ENCODE data around the gene RANBP3L. TPM values are rescaled to one million over a fixed set of nuclear protein-coding genes. Genes with fewer than 3 reads are reported as not detected.

The RANBP3L gene
- total RNA-seq, 1 donor from 2014 or later, result not detected

DNA sequence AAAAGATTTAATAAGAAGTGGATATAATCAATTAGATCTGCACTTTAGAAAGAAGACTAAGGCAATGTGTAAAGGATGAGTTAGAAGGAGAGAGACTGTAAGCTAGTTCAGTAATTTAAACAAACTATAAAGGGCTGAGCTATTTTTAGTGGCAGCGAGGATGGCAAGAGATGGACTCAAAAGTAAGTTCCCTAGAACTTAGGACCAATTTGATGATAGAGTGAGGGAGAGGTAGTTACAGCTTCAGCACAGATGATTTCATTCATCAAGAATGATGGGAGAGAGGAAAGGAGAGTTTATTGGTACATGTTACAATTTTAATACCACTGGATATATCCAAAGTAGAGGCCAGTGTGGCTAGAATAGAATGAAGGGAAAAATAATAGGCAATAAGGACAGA is 79.1 kb downstream of the RANBP3L start:
- no peak overlapping the region for H3K27ac ChIP-seq (ENCODE audit: low read depth, low read length)
- DNase-seq (ENCODE audit: low read depth) (no peak), FAIRE-seq (no peak)
- H3K4me3 ChIP-seq (ENCODE audit: insufficient read depth, low read depth, low read length), result no peak overlapping the region
- no peaks in the 10 kb centered on the region for H3K4me1 ChIP-seq (ENCODE audit: insufficient read depth, low read length)
- no peak overlapping the region for H3K4me2 ChIP-seq (ENCODE audit: low read length)
- no peak for TF ChIP-seq EZH2 (IDR thresholded peaks at IDR 0.05; ENCODE audit: insufficient read depth, low read length)
- TF ChIP-seq, protein P1, sequence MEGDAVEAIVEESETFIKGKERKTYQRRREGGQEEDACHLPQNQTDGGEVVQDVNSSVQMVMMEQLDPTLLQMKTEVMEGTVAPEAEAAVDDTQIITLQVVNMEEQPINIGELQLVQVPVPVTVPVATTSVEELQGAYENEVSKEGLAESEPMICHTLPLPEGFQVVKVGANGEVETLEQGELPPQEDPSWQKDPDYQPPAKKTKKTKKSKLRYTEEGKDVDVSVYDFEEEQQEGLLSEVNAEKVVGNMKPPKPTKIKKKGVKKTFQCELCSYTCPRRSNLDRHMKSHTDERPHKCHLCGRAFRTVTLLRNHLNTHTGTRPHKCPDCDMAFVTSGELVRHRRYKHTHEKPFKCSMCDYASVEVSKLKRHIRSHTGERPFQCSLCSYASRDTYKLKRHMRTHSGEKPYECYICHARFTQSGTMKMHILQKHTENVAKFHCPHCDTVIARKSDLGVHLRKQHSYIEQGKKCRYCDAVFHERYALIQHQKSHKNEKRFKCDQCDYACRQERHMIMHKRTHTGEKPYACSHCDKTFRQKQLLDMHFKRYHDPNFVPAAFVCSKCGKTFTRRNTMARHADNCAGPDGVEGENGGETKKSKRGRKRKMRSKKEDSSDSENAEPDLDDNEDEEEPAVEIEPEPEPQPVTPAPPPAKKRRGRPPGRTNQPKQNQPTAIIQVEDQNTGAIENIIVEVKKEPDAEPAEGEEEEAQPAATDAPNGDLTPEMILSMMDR (IDR thresholded peaks at IDR 0.05; ENCODE audit: insufficient read depth, low read depth, low read length), result no peak
- no peaks in the 10 kb centered on the region for H3K9me3 ChIP-seq (ENCODE audit: insufficient read depth, low read depth, low read length)
- no peaks in the 10 kb centered on the region for H4K20me1 ChIP-seq (ENCODE audit: insufficient read depth, low read length)
- H3K4me1 Mint-ChIP-seq (ENCODE audit: low read depth, unreplicated experiment), result no peaks in the 10 kb centered on the region
- H3K36me3 ChIP-seq (ENCODE audit: insufficient read depth, low read length), result peaks cover 5% of the 10 kb centered on the region
- peaks cover 2% of the 10 kb centered on the region for H3K36me3 Mint-ChIP-seq (ENCODE audit: low read depth, unreplicated experiment)
- H3K9me3 Mint-ChIP-seq (ENCODE audit: unreplicated experiment), result no peaks in the 10 kb centered on the region
- H2AFZ ChIP-seq (ENCODE audit: low read depth, low read length), result no peak overlapping the region
- H3K4me3 Mint-ChIP-seq (ENCODE audit: unreplicated experiment), result no peak overlapping the region
- H3K79me2 ChIP-seq (ENCODE audit: insufficient read depth, low read length), result no peaks in the 10 kb centered on the region
- no peak overlapping the region for H3K27ac Mint-ChIP-seq (ENCODE audit: unreplicated experiment)
- no peaks in the 10 kb centered on the region for H3K27me3 ChIP-seq (ENCODE audit: insufficient read depth, low read length)
- H3K9ac ChIP-seq (ENCODE audit: low read length), result no peak overlapping the region
- no peaks in the 10 kb centered on the region for H3K27me3 Mint-ChIP-seq (ENCODE audit: low read depth, unreplicated experiment)

DNA sequence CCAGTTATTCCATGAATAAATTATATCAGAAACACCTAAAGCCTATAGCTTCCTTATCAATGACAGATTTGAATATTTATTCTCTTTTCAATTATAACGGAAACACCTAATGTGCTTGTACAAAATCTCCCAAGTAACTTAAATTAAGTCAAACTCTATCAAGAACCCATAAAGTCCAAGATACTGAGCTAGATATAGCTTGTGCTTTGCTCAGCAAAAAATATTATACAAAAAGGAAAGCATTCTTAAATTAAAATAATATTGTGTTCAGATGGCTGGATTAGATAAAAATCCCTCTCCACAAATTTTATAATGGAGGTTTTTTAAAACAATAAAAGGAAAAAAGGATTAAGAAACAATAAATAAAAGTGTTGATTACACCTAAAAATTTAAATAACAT is 83.7 kb downstream of the RANBP3L start:
- H3K27me3 ChIP-seq (ENCODE audit: insufficient read depth, low read length), result no peaks in the 10 kb centered on the region
- DNase-seq (ENCODE audit: low read depth) (no peak), FAIRE-seq (no peak)
- no peak overlapping the region for H3K27ac Mint-ChIP-seq (ENCODE audit: unreplicated experiment)
- H4K20me1 ChIP-seq (ENCODE audit: insufficient read depth, low read length), result no peaks in the 10 kb centered on the region
- H3K9ac ChIP-seq (ENCODE audit: low read length), result no peak overlapping the region
- H3K36me3 ChIP-seq (ENCODE audit: insufficient read depth, low read length), result peaks cover 1% of the 10 kb centered on the region
- no peaks in the 10 kb centered on the region for H3K4me1 Mint-ChIP-seq (ENCODE audit: low read depth, unreplicated experiment)
- H3K27ac ChIP-seq (ENCODE audit: low read depth, low read length), result no peak overlapping the region
- H3K9me3 Mint-ChIP-seq (ENCODE audit: unreplicated experiment), result no peaks in the 10 kb centered on the region
- H3K4me3 Mint-ChIP-seq (ENCODE audit: unreplicated experiment), result no peak overlapping the region
- no peak overlapping the region for H3K4me2 ChIP-seq (ENCODE audit: low read length)
- TF ChIP-seq EZH2 (IDR thresholded peaks at IDR 0.05; ENCODE audit: insufficient read depth, low read length), result no peak
- TF ChIP-seq, protein P1 (IDR thresholded peaks at IDR 0.05; ENCODE audit: insufficient read depth, low read depth, low read length), result no peak
- H2AFZ ChIP-seq (ENCODE audit: low read depth, low read length), result no peak overlapping the region
- no peaks in the 10 kb centered on the region for H3K27me3 Mint-ChIP-seq (ENCODE audit: low read depth, unreplicated experiment)
- no peaks in the 10 kb centered on the region for H3K4me1 ChIP-seq (ENCODE audit: insufficient read depth, low read length)
- H3K9me3 ChIP-seq (ENCODE audit: insufficient read depth, low read depth, low read length), result no peaks in the 10 kb centered on the region
- H3K36me3 Mint-ChIP-seq (ENCODE audit: low read depth, unreplicated experiment), result peaks cover 4% of the 10 kb centered on the region
- H3K79me2 ChIP-seq (ENCODE audit: insufficient read depth, low read length), result no peaks in the 10 kb centered on the region
- H3K4me3 ChIP-seq (ENCODE audit: insufficient read depth, low read depth, low read length), result no peak overlapping the region

DNA sequence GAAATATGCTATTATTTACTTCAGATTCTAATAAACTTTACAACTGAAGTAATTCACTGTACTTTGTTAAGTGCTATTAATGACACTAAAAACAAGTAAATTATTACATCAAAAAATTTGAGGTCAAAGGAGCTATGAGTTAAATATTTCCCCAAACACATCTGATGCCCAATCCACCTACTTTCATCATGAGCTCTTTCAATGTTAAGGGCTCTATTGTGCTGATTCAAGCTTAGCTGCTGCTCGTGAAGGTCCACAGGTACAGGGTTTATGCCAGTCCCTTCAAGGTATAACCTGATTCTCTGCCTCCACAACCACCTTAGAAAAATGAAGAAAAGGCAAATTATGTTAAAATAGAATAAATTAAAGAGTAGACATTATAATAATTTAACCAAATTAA is 84.1 kb downstream of the RANBP3L start:
- no peaks in the 10 kb centered on the region for H3K27me3 ChIP-seq (ENCODE audit: insufficient read depth, low read length)
- peaks cover 5% of the 10 kb centered on the region for H3K36me3 ChIP-seq (ENCODE audit: insufficient read depth, low read length)
- H3K4me1 ChIP-seq (ENCODE audit: insufficient read depth, low read length), result no peaks in the 10 kb centered on the region
- no peaks in the 10 kb centered on the region for H4K20me1 ChIP-seq (ENCODE audit: insufficient read depth, low read length)
- no peaks in the 10 kb centered on the region for H3K79me2 ChIP-seq (ENCODE audit: insufficient read depth, low read length)
- no peak overlapping the region for H2AFZ ChIP-seq (ENCODE audit: low read depth, low read length)
- no peaks in the 10 kb centered on the region for H3K9me3 ChIP-seq (ENCODE audit: insufficient read depth, low read depth, low read length)
- H3K4me2 ChIP-seq (ENCODE audit: low read length), result no peak overlapping the region
- Mint-ChIP-seq H3K36me3 (ENCODE audit: low read depth, unreplicated experiment) (peaks cover 4% of the 10 kb centered on the region), H3K27ac (ENCODE audit: unreplicated experiment) (no peak overlapping the region), H3K9me3 (ENCODE audit: unreplicated experiment) (no peaks in the 10 kb centered on the region), H3K4me1 (ENCODE audit: low read depth, unreplicated experiment) (no peaks in the 10 kb centered on the region), H3K4me3 (ENCODE audit: unreplicated experiment) (no peak overlapping the region), H3K27me3 (ENCODE audit: low read depth, unreplicated experiment) (no peaks in the 10 kb centered on the region)
- no peak overlapping the region for H3K9ac ChIP-seq (ENCODE audit: low read length)
- H3K27ac ChIP-seq (ENCODE audit: low read depth, low read length), result no peak overlapping the region
- no peak for TF ChIP-seq EZH2 (IDR thresholded peaks at IDR 0.05; ENCODE audit: insufficient read depth, low read length)
- TF ChIP-seq, protein P1 (IDR thresholded peaks at IDR 0.05; ENCODE audit: insufficient read depth, low read depth, low read length), result no peak
- FAIRE-seq (no peak), DNase-seq (ENCODE audit: low read depth) (no peak)
- H3K4me3 ChIP-seq (ENCODE audit: insufficient read depth, low read depth, low read length), result no peak overlapping the region
